GM12892 (cell line): Measurements from ENCODE around the gene EPS8.

Experiments
- POLR2A ChIP-seq: IDR thresholded peaks from 2 replicates; pipeline ENCODE4 v1.6.1; 2011; ENCODE audit warnings: low read depth, low read length, control low read depth
- POLR2AphosphoS5 ChIP-seq: IDR thresholded peaks from 2 replicates; pipeline ENCODE4 v1.6.1; 2011; ENCODE audit warnings: low read depth, low read length, control low read depth

DNA sequence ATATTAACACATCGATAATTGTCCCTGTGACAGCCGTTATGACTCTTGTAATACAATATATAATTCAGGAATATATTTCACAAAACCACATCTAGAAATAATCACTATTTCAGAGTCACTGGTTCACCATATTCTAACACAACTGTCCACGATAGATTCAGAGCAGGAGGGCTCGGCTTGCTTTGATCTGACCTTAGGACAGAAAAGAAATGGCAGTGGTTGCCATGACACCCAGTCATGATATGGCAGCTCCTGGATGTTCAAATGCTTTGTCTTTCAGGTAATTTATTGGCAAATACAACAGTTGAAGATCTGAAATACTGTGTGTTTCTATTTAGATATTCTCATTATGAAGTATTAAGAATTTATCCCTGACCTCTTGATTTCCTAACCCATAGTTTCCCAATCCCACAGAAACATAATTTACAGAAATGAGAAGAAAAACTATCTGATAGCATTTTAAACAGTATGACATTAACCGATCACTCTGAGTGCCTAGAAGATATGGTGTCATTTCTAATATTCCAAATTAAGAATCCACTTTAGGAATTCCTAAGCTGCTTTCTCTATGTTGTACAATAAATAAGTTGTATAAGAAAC is 116.4 kb downstream of the EPS8 start:
- TF ChIP-seq POLR2AphosphoS5 = no peak
- no peak for TF ChIP-seq POLR2A
